ENCODE measurements around the gene GLI3. TPM values are rescaled to one million over a fixed set of nuclear protein-coding genes. Genes with fewer than 3 reads are reported as not detected.

Gene GLI3
- polyA plus RNA-seq, 2 of the 4 experiments (the other 2 are of a cell fraction), result 0.09 TPM; not detected in 1

Small RNA genes within 50 kb of the gene (small RNA-seq; reads per million reads assigned to genes)
- gene HMGN2P30, result 0 reads per million in 6 experiments
